Nucleus accumbens (tissue), 56 donors: ENCODE results near the gene INSR.
"Not testable (repeated sequence)": the region's sequence is repeated elsewhere in the genome, so short reads cannot be mapped to it uniquely, and the experiment has no call there.

Experiments used
- DNase-seq, 56 donors: peaks; one replicate each; lab custom pipeline; 2025; lab: John Stamatoyannopoulos, UW

Gene INSR

DNA sequence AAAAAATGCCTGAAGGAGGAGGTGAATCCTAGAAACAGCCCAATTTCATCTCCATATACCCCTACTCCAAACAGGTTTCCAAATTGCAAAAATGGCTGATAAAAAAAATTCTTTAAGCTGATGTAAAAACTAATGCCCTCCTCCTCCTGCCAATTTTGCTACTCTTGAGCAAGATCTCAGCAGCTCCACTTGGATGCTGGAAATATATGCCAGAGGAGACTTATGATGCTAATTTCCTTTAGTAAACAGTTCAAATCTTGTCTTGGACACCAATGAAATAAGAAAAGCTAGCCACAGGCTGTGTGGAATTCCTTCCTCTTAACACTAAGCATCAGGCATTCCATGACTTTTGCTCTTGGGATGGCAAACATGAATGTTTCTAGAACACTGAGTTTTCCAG, 67.5 kb downstream of the INSR start:
- DNase-seq = no peak

DNA sequence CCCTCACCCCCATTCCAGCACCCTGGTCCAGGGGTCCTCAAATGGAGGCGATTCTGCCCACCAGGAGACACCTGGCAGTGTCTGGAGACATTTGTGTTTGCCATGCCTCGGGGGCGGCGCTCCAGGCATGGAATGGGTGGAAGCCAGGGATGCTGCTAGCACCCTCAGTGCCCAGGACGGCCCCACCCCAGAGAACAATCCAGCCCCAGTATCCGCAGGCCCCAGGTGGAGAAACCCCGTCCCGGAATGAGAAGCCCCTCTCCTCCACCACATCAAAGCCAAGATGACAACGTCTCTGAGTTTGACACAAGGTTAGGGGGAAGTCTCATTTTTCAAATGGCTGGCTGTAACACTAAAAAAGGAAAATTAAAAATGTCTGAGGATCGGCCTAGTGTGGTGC, 68.5 kb downstream of the INSR start:
- DNase-seq = no peak

DNA sequence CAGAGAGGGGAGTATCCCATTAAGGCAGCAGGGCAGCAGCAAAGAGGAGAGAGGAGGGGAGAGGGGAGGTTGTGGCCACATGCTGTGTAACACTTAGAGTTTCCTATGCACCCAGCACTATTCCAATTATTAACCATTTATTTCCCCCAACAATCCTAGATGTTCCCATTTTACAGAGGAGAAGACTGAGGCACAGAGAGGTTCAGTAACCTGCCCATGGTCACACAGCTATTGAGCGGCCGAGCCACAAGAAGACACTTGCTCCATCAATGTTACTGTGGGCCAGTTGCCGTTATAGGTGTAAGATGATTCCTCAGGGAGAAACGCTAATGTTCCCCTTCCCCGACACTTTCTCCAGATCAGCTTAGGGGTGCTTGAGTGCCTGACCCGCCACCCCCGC, 69.2 kb downstream of the INSR start:
- DNase-seq = no peak

DNA sequence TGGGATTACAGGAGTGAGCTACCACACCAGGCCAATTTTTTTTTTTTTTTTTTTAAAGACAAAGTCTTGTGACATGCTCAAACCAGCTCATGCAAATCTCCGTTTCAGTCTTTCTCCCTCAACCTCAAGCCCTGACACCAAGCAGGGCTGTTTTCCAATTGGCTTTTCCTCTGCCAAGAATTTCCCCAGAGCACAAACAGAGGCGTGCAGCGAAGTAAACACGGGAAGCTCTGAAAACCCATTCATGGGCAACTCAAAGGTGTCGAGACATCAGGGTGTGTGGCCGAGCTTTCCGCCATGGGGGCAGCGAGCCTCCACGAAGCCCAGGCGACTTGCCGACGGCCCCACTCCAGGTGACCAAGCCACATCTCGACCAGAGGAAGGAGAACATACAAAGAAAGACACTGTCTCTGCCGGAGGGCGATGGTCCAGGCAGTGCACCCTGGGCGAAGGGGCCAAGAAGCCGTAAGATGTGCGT, 70.0 kb downstream of the INSR start:
- DNase-seq = peak in 34 of 56 donors; percentile 3 to 46 (median 14)

DNA sequence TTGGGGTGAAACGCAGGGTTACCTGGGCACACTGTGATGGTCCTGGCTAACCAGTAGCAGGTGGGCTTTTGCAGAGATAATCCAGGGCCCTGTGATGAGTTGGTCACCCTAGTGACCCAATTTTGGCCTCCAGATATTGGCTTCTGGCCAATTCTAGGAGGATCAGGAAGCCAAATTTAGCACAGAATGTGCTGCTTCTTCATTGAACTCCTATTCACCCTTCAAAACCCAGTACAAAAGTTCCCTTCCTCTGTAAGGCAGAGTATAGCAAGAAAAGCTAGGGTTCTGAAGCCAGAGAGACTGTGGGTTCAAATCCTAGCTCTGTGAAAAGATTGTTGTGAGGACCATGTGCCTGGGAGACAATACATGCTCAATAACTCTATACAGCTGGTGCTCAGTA, 70.8 kb downstream of the INSR start:
- no peak for DNase-seq

DNA sequence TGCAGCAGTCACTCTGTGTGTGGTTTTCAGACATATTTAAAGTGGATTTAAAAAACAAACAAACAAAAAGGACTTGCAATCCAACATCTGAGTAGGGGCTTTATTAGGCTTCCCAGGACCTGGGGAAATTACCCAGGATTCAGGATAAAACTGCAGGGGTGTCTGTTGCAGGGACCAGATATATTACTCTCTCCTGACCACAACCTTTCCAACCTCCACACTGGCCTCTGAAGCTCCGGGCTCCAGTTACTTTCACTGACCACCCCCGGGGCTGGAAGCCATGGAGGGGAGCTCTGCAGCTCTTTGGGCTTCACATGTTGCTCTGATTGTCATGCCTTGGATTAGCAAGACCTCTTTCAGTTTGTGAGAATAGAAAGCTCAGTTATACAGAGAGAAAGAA, 75.2 kb downstream of the INSR start:
- DNase-seq = no peak

DNA sequence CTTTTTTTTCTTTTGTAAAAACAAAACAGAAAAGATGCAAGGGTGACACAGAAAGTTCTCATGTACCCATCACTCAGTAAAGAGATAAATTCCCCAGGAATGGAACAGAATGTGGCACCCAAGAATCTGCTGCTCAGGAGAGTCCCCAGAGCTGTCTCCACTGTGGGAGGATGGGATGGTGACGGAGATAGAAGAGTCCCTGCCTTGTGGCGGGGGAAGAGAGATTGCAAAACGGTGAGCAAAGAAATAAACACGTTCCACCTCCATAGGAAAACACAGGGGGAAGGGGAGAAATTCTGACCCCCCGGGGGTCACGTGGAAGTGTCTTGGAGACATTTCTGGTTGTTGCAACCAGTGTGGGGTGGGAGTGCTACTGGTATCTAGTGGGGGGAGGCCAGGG, 76.4 kb downstream of the INSR start:
- DNase-seq = no peak

DNA sequence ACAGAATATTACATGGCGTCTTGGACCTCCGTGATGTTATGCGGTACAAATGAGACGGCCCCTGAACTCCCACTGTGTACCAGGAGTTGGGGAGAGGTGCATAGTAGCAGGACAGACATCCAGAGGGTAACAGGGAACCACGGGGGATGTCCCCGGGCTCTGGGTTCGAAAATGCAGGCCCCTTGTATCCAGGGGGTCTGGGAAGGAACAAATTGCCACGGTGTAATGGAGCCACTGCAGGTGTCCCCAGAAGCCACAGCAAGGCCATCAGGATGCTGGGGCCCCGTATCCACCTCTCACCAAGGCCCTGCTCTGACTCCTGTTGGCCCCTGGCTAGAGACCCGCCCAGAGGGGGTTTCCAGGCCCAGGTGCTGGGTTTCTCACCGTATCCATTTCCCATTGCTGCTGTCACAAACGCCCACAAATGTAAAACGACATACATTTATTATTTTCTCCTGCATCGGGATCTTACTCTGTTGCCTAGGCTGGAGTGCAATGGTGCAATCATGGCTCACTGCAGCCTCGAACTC, 77.8 kb downstream of the INSR start:
- DNase-seq = no peak

DNA sequence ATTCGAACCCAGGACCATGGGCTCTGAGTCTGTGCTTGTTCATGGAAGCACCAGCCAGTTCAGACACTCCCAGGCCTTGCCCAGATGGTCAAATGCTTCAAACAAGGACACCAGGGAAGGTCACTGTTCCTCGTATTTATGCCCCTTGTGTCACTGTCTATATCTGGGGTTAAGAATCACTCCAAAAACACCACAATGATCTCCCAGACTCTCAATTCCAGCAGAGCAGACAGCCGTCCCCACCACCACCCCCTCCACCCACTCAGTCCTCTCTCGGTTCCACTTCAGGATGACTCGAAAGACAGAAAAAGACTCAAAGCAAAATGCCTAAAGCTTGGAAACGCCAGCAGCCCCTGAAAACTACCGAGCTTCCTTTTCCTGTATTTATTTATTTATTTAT, 79.0 kb downstream of the INSR start:
- DNase-seq = no peak

DNA sequence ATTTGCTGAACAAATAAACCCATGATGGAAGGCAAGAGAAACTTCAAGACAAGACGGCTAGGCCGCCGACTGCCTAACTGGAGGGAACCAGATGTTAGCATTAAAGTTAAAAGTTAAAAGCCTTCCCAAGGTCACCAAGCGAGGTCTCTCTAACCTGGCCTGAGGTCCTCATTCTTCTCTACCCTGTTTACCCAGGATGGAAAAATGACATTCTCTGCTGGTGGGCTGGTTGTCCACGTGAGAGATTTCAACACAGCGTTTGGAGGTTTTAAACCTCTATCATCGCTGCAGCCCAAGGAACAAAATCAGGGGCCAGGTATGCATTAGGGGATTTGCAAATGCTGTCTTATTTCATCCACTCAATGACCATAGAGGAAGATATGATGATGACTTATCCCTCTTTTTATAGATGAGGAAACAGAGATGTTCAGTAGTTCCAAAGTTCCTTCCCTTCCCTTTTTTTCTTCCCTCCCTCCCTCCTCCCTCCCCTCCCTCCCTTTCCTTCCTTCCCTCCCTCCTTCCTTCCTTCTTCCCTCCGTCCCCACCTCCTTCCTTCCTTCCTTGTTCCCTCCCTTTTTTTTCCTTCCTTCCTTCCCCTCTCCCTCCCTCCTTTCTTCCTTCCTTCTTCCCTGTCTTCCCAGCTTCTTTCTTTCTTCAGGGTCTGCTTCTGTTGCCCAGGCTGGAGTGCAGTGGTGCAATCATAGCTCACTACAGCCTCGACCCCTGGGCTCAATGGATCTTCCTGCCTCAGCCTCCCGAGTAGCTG, 79.7 kb downstream of the INSR start:
- DNase-seq = no peak

DNA sequence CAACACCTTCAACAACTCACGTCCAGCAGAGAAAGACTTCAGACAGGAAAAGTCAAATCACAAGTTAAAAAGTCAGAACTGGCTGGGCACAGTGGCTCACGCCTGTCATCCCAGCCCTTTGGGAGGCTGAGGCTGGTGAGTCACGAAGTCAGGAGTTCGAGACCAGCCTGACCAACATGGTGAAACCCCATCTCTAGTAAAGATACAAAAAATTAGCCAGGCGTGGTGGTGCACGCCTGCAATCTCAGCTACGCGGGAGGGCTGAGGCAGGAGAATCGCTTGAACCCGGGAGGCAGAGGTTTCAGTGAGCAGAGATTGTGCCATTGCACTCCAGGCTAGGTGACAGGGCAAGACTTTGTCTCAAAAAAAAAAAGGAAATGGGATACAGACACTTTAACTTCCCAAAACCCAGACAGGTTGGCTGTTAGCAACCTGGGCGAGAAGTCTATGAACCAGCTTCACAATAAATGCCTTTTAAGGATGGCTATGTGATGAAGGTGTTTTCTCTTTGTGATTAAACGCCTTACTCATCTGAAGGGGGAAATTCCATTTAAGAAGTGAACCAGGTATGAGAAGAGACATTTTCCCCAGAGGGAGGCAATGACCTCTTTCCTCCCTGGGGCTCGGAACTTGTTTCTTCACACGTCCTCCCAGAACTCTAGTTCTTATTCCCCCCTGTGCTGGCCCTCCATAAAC, 80.4 kb downstream of the INSR start:
- DNase-seq = no peak

DNA sequence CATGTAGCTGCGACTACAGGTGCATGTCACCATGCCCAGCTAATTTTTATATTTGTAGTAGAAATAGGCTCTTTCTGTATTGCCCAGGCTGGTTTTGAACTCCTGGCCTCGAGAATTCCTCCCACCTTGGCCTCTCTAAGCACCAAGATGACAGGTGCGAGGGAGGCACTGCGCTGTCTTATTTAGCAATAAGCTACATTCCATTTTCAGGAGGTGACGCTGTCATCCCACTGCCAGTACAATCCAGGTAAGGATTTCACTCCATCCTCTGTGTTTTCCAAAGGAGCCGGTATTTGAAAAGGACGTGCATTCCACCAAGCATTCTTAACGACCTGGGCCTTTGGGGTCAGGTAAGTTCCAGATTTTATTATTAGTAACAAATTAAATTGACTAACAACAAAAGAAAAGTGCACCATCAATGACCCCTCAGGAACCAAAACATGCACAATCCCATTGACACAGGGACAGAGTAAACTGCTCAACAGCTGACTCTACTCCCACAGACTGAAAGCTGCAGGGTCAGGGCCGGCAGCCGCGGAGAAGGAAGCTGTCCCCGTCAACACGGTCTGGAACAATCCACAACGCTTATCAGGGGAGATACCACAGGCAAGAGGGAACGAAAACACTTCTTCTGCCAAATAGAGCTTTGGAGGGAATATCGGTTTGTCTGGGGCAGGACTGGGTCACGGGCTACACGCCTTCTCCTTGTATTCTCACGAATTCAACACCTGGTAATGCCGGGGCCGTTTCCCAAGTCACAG, 82.8 kb downstream of the INSR start:
- DNase-seq = peak in 4 of 56 donors; percentile 1 to 14 (median 6)

DNA sequence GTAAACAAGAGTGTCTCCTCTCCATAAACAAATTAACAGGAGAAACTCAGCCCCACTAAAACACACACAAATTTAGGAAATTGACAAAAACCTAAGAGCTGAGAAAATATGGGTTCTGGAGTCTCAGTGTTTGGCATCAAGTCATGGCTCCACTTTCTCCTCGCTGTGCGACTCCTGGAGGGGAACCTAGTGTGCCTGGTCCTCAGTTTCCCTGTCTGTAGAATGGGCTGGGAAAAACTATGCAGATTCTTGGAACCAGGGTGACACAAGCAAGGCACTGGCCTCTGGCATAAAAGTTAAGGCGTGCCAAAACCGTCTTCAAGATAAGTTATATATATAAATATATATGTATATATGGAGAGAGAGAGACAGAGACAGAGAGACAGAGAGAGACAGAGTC, 83.9 kb downstream of the INSR start:
- no peak for DNase-seq

DNA sequence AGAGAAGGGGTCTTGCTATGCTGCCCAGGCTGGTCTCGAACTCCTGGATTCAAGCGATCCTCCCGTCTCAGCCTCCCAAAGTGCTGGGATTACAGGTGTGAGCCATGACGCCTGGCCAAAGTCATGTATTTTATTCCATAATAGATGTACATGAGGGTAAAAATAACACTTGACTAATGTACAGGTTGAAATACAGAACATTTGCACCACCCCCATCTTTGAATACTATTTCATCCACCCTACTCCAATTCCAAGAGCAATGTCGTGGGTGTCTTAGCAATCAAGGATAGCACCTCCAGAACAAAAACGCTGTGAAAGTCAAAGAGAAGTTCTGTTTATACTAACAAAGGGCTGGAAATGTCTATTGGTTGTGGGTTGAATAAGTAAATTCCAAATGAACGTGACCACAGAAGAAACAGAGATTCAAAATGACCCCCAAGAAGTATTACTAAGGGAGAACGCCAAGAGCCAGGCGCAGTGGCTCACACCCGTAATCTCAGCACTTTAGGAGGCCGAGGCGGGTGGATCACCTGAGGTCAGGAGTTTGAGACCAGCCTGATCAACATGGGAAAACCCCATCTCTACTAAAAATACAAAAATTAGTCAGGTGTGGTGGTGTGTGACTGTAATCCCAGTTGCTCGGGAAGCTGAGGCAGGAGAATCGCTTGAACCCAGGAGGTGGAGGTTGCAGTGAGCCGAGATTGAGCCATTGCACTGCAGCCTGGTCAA, 84.5 kb downstream of the INSR start:
- DNase-seq = peak in 2 of 56 donors; percentile 11 to 18

DNA sequence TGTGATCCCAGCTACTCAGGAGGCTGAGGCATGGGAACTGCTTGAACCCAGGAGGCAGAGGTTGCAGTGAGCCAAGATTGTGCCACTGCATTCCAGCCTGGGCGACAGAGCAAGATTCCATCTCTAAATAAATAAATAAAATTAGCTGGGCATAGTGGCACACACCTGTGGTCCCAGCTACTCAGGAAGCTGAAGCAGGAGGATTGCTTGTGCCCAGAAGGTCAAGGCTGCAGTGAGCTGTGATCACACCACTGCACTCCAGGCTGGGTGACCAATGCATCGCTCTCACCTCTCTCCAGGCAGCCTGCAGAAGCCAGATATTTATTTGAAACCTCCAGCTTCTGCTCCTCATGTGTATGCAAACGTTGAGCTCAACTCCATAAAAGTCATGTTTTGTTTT, 85.2 kb downstream of the INSR start:
- not testable (repeated sequence) for DNase-seq

DNA sequence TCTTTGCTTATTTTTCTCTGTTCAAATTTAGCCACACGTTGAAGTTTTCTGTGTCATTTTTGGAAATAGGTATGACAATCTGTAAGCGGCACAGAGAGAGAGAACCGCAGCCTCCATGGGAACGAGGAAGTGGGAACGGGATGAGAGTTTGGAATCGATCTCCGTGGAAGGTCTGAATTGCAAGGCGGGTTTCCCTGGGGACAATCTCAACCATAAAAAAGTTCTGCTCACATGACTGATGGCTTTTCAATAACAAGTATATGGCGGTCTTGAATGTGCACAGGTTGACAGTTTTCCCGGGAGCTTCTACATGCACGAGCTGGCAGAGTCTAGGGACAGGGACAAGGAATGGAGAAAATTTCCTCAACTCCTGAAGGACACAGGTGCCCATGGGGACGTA, 90.9 kb downstream of the INSR start:
- DNase-seq = no peak

DNA sequence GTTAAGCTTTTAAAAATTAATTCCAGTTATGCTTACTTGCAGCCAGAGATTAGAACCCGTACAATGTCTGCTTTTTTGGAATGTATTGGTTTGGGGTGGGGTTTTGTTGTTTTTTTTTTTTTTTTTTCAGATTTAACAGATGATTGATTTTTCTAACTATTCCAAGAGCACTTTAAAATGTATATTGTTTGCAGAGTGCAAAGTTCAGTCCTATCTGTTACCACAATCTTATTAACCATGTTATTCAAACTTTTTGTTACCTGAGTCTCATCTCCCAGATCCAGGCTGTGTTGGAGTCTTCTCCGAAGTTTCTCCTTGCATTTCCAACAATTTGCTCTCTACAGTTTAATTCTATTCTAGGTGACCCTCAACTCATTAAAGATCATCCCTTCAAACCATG, 91.3 kb downstream of the INSR start:
- no peak for DNase-seq

DNA sequence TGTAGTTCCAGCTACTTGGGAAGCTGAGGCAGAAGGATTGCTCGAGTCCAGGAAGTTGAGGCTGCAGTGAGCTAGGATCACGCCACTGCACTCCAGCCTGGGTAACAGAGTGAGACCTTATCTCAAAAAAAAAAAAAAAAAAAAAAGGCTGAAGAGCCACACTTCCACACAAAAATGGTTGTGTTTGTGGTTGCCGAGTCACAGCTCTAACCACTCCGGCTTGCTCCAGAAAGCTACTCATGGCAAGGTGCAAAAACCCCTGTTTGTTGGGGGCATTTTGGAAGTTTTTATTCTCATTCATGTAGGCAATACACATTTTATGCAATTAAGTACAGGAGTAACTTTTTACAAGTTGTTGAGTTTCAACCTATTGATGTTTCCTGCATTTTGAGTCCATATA, 93.5 kb downstream of the INSR start:
- no peak for DNase-seq

DNA sequence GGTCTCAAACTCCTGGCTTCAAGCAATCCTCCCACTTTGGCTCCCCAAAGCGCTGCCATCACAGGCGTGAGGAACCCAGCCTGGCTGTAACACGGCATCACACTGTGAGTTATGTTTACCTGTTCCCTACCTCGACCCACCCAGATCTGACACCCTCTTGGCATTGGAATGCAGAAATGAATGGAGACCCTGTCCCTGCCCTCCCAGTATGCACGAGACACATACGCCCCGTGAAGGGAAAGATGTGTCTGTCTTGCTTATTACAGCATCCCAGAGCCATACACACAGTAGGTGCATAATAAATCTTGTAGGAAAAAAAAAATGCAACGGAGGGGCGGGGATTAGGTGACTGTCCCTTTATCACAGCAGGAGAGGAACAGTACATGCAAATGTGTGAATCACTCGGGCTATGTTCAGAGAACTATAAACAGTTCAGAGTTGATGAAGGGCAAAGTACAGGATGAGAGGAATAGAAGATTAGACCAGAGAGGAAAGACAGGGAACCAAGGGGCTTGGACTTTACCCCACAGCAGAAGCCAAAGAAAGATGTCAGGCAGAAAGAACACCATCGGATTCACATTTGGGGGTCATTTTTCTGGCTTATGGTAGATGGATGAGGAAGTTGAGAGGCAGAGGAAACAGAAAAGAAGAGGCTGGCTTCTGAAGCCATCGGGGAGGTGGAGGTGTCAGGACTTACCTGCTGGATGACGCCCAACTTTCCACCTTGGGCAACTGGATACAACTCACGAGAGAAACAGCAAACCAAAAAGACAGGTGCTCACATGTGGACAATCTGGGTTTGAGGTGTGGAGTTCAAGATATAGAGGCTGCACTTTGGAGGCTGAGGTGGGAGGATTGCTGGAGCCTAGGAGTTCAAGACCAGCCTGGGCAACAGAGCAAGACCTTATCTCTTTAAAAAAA, 94.3 kb downstream of the INSR start:
- no peak for DNase-seq
